Measurements from ENCODE around the gene DBNDD1.

GRCh38 chr16:89958596-89958995 lies 60.7 kb downstream of the DBNDD1 start:
- TF ChIP-seq YY1 (IDR thresholded peaks at IDR 0.05; ENCODE audit: insufficient read depth, insufficient read length), result no peak
- no peak for TF ChIP-seq ZNF274 (IDR thresholded peaks at IDR 0.05; ENCODE audit: low read depth, low read length)
- no peak for TF ChIP-seq SUZ12 (IDR thresholded peaks at IDR 0.05; ENCODE audit: extremely low read depth, insufficient read depth, insufficient read length)
